GM19452 (cell line): ENCODE measurements around the gene NOTCH2.

Experiments used
- ATAC-seq: cut with Tn5 transposase; IDR thresholded peaks from one replicate; pipeline ENCODE4 v1.9.1; 2021; ENCODE audit not compliant: unreplicated experiment

Gene NOTCH2

DNA sequence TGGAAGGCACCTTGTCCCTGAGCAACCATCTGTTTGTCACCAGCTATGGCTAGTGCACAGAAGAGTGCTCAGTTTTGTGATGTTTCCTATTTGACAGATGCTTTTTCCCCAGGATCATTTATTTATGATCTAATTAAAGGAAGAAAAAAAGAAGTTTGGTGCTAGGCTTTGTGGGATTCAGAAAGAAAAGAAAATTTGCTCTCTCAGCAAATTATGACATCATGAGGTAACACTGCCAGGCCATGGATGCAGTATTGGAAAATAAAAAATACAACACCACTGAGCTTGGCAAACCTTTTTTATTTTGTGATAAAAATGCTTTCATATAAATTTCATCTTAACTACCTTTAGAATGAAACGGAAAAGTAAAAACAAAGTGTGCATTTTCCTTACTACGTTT is 157.7 kb downstream of the NOTCH2 start:
- ATAC-seq: no peak

DNA sequence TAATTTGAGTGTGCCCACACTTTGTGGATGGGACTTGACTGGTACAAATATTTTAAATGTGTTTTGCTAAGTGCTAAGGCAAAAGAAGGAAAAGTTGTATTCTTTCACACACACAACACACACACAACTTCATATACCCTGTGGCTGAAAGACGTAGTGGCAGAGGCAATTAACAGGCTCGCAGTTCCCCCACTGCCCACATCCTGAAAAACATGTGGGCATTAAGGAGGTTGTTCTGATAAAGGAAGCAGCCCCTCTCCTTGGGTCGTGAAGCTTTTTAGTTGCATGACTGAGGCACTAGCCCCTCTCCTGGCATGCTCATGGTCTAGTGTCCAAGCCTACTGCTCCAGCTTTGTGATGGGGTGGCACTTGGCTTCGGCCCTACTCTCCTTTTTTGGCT is 158.8 kb downstream of the NOTCH2 start:
- no peak for ATAC-seq

DNA sequence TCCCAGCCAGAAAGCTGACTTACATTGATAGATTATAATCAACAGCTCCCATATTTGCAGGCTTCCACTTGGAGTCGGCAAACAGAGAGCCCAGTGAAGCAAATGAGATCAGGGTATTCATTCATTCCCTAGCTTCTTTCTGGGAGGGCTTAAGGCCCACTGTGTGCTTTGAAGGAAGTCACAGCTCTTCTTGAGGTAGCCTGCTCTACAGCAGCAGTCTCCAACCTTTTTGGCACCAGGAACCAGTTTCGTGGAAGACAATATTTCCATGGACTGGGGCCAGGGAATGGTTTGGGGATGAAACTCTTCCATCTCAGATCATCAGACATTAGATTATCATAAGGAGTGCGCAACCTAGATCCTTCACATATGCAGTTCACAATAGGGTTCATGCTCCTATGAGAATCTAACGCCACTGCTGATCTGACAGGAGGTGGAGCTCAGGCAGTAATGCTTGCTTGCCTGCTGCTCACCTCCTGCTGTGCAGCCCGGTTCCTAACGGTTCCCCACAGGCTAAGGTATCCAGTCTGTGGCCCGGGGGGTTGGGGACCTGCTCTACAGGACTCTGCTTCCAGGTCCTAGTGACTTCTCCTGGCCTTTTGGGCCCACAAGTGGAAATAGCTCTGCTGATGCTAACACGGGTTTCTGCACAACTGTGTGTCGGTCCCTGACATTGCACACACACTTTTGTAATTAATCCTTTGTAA is 159.4 kb downstream of the NOTCH2 start:
- no peak for ATAC-seq

DNA sequence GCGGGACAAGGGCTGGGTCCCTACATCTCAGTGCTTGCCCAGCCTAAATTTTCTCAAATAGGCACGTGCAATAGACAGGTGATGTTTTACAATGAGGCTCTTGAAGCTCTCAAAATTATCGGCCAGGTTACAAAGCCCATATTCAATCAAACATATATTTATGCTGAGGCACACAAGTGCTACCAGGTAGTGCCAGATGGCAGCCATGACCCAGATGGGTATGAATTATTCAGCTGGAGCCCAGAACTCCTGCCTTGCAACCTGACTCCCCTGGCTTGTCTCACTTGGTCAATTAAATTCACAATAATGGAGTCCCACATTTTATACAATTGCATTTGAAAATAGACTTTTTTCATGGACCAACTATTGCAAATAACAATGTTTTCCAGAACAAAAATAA is 160.8 kb downstream of the NOTCH2 start:
- no peak for ATAC-seq

GRCh38 chr1:119906927-119907652 is 162.4 kb downstream of the NOTCH2 start:
- ATAC-seq: no peak

DNA sequence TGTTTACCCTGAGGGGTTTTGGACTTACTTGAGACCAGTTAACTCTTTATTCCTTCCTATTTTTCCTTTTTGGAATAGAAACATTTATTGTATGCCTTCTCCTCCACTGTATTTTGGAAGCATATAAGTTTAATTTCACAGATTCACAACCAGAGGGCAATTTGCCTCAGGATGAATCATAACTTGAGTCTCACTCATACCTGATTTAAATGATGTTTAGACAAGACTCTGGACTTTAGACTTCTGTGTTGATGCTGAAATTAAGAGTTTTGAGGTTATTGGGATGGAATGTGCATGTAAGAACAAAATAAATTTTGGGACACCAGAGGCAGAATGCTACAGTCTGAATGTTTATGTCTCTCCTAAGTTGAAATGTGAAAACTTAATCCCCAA is 166.0 kb downstream of the NOTCH2 start:
- no peak for ATAC-seq

- ATAC-seq: no peak
Measured at GRCh38 chr1:119902775-119903442, 166.6 kb downstream of the NOTCH2 start.

GRCh38 chr1:119898981-119899720 is 170.3 kb downstream of the NOTCH2 start:
- ATAC-seq: no peak

- no peak for ATAC-seq
Measured at GRCh38 chr1:119898530-119898929, 170.9 kb downstream of the NOTCH2 start.

DNA sequence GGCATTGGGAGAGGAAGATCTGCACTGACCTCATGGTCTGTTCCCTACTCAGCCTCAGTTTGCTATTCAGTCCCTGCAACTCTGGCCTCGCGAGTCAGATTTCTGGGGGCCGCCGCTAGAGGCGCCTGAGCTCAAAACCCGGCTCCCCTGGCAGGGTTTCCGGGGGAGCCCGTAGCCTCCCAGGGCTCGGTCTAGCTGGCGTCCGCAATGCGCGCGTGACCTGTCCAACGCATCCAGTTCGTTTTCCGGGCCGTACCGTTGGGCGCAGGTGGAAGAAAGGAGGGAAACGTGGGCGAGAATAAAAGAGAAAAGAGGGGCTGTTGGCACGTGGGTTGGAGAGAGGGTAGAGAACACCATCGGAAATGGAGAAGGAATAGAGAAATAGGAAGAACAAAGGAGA is 173.2 kb downstream of the NOTCH2 start, which contains the start of gene ADAM30:
Gene ADAM30 (minus strand): TSS at position 213 of the 400 bp plus-strand sequence. CDS start 179 bp downstream, at position 34.
- no peak for ATAC-seq

GRCh38 chr1:119895102-119895501 is 174.4 kb downstream of the NOTCH2 start:
- ATAC-seq: no peak

- ATAC-seq: no peak
Measured at GRCh38 chr1:119893827-119894700, 175.4 kb downstream of the NOTCH2 start.

DNA sequence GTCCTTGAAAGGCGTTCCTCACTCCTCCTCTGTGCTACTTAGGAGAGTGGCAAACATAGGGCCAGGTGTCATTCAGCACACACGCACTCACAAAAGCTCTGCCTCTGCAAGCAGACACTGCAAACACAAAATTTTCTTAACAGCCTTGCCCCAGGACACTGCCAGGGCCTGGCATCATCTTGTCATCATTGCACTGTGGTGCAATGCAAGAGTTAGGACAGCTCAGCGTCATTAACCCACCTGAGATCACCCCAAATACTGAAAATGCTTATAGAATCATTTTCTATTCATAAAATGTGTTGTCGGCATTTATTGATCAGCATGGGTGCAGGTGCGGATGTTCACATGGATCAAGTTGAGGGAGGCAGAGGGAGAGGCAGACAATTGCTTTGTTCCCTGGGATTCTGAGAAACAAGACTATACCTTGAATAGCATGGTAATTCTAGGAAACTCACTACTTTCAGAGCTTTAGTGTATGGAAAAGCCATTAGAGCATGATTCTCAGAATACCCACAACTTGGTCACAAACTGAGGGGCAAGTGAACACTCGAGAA is 176.1 kb downstream of the NOTCH2 start:
- no peak for ATAC-seq

GRCh38 chr1:119891386-119891785 is 178.1 kb downstream of the NOTCH2 start:
- ATAC-seq: no peak

- no peak for ATAC-seq
Measured at GRCh38 chr1:119888476-119888875, 181.0 kb downstream of the NOTCH2 start.

- no peak for ATAC-seq
Measured at GRCh38 chr1:119887427-119887826, 182.0 kb downstream of the NOTCH2 start.

GRCh38 chr1:119885903-119886783 is 183.3 kb downstream of the NOTCH2 start:
- ATAC-seq: no peak

DNA sequence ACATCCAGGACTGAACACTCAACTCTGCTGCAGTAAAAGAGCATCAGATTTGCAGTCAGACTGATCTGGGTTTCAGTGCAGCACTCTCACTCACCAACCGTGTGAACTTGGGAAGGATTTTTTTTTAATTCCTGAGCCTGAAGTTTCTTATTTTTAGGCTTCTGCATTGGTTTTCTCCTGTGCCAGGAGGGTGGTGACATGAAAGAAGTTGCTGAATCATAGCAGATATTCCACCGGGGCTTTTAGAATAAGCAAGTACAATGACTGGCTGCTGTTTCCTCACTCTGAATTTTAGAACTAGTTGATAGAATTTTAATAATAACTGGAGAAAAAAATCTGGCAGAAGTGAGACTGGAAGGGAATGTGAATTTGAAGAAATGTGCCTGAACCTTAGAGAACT is 184.8 kb downstream of the NOTCH2 start:
- no peak for ATAC-seq

DNA sequence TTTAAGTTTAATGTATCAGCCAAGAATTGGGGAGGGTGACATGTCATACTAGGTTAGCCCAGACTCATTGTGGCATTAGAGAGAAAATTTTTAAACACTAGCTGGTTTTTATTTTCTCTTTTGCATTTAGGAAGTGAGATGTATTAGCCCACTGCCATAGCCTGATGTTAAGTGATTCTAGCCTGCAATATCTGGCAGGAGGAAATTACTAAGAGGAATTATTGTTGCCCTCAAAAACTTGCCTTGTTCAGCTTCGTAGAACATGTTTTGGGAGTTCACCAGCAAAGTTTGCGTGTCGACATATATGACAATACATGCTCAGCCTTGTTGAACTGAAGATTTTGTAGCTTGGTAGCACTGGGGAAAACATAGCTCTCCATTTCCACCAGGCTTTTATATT is 185.6 kb downstream of the NOTCH2 start:
- no peak for ATAC-seq
